HG03342 (cell line): ENCODE measurements around the gene WNT3.
"Not testable (repeated sequence)": the region's sequence is repeated elsewhere in the genome, so short reads cannot be mapped to it uniquely, and the experiment has no call there.

Experiments used
- ATAC-seq: cut with Tn5 transposase; IDR thresholded peaks from one replicate; pipeline ENCODE4 v1.9.1; 2021; ENCODE audit warnings: mild to moderate bottlenecking, moderate library complexity; ENCODE audit not compliant: unreplicated experiment

The WNT3 gene

GRCh38 chr17:46766493-46767491 is 51.7 kb downstream of the WNT3 start:
- no peak for ATAC-seq

DNA sequence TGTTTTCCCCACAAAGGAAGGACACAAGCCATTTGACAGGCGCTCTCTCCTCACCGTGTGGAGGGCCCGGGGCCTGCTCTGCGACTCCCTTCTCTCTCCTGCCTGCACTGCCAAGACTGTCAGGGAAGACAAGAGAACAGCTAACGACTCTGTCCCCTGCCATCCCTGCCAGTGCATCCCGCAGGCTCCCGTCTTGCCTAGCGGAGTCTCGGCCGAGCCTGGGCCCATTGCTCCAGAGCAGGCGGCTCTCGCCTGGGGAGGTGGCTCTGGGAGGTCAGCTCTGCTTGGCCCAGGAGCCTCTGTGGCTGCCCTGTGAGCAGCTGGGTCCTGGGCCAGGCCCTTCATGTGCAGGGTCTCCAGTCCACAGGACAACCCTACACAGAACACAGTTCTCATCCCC is 53.0 kb downstream of the WNT3 start:
- no peak for ATAC-seq

- no peak for ATAC-seq
These were observed 53.6 kb downstream of the WNT3 start for GRCh38 chr17:46764709-46765401.

DNA sequence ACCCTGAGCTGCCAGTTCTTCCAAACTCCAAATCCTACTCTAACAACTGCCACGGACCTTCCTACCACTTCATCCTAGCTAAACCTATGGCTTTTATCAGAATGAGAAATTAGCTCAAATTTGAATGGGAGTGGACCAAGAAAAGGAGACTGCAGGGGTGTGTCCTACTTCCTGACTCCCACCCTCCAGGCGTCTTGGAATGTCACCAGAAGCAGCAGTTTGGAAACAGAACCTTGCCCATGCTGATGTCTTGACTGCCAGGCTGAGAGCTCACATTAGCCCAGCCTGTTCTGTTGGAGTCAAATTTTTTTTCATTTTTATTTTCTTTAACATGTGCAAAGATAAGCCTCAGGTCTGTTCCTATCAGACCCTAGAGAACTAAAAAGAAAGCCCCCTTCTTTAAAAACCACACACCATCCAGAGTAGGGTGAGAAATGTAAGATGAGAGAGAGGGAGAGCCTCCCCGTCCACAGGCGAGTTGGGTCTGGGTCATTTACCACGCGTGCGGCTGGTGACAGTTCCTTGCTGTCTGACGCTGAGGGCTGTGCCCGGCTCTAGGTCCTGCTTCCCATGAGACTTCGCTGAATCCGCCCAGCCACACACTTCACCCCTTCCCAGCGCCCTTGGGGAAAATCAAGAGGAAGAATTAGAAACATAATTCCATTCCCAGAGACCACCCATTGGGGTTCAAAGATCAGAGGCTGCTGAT is 54.3 kb downstream of the WNT3 start:
- no peak for ATAC-seq

GRCh38 chr17:46763416-46763815 is 55.1 kb downstream of the WNT3 start:
- no peak for ATAC-seq

- no peak for ATAC-seq
These were observed 59.4 kb downstream of the WNT3 start for GRCh38 chr17:46759141-46759540.

DNA sequence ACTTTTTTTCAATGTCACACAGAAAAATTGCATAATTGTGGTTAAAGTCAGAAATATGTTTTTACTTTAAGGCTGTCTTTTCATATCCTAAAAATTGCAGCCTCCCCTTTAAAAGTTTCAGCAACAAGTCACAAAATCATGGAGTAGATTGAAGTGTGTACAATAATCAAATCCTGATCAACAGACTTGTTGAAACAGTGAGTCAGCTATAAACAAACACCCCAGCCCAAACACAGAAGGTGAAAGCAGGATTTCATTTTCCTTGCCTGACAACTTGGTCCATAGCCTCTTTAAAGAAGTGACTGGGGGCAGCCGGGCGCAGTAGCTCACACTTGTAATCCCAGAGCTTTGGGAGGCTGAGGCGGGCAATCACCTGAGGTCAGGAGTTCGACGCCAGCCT is 59.9 kb downstream of the WNT3 start:
- ATAC-seq = no peak

DNA sequence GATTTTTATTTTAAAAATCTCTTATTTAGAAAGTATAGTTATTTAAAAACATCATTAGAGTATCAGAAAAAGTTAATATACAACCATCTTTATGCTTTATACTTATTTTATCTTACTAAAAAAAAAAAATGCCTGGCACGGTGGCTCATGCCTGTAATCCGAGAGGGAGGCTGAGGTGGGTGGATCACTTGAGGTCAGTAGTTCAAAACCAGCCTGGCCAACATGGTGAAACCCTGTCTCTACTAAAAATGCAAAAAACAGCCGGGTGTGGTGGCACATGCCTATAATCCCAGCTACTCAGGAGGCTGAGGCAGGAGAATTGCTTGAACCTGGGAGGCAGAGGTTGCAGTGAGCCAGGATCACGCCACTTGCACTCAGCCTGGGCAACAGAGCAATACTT is 60.9 kb downstream of the WNT3 start:
- not testable (repeated sequence) for ATAC-seq

GRCh38 chr17:46756861-46757260 is 61.6 kb downstream of the WNT3 start:
- ATAC-seq = no peak

DNA sequence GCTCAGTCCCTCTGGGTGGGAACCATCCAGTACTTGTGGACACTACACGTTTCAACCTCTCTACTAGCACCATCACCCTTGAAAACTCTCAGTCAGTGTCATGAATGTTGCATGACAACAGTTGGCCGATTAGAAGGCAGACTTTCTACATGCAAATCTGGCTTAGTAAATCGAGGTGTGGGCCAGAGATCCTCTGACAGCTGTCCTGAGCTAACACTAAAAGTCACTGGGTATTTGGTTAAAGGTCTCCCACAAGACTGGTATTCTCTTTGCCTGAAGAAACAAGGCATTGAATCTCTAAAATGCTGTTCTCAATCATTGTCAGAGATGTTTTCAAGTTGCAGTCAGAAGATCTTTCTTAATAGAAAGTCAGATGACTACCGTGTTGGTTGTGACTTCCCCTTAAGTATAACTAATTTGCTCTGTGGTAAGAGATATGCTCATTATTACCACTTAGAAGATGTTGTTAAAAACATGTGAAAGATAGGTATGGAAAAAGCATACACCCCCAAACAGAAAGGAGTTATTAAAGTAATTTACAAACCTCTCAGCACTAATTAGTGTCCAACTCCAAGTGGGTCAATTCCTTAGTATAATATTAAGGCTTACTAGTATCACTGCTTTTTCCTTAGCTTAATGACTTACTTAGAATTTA is 62.3 kb downstream of the WNT3 start:
- no peak for ATAC-seq

DNA sequence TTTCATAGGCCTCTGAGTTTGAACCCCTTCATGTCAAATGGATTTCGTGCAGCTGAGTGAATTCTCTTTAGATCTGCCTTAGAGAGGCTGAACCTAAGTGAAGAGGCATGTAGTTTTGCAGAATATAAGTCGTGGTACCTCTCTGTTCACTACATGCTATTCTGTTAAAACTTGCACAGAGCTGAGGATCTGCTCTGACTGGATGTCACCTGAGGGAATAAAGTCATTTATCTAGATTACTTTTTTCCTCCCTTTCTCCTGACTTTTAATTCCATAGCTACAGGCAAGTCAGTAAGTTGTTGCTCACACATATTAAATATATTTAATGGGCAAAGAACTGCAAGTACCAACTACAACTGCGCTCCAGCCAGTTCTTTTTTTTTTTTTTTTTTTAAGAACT is 64.7 kb downstream of the WNT3 start:
- no peak for ATAC-seq

GRCh38 chr17:46751425-46751824 is 67.1 kb downstream of the WNT3 start:
- no peak for ATAC-seq

DNA sequence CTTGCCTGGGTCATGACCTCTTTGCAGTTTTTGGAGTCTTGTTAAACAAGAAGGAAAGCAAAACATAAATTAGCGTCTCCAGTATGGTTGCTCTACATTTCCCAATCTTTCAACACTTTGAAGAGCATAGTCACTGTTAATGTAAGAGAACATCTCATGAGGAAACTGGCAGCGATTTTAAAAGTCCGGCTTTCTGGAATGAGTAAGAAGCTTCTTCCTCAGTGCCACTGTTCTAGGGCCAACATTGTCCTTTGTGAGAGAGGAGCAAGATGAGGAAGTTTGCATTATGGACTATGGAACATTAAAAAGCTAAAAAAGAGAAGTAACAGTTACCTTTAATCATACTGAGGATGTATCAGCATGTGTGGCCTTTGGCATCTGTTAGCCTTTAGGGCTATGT is 73.1 kb downstream of the WNT3 start:
- no peak for ATAC-seq

DNA sequence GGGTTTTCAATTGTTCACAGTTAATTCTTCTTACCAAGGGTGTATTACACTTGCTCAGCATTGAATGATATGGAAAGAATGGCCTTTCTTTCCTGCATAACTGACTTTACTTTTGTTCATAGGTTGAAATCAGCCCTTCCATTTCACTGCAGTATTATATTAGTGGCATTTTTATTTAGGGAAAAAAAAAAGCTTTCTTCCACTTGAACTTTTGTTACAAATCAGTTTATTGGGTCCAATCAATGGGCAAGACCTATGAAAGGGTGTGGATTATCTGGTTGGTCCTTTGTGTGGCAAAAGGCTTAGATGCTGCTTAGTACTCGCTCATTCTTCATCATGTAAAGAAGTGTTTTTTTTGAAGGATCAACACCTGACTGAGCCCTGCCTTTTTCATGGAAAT is 74.1 kb downstream of the WNT3 start:
- ATAC-seq = no peak

DNA sequence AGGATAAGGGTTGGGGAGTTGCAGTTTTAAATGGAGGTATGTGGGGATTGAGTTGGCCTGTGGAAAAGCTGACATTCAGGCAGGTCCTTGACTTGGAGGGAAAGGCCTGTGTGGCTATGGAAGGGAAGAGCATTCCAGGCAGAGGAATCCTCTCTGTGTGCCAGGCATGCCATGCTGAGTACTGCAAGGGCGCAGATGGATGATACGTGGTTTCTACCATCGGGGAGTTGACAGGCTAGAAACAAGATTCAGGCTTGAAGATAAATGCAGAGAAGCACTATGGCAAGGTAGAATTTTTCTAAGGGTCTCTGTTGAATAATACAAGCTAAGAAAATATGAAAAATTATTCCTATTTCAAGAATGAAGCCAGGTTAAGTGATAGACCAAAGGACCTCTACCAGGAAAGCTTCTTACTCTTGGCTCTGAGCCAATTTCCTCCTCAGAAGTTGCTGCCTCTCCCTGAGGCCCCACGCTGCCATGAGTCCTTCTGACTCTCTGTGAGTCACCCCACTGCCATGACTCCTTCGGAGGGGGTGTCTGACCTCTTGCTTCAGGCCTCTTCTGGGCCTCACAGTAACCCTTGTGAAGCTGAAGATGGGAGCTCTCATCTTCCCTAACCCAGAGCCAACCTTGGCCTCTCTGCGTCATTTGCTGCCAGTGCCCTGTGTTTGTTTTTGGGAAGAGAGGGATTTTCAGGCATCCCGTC is 75.8 kb downstream of the WNT3 start:
- no peak for ATAC-seq

DNA sequence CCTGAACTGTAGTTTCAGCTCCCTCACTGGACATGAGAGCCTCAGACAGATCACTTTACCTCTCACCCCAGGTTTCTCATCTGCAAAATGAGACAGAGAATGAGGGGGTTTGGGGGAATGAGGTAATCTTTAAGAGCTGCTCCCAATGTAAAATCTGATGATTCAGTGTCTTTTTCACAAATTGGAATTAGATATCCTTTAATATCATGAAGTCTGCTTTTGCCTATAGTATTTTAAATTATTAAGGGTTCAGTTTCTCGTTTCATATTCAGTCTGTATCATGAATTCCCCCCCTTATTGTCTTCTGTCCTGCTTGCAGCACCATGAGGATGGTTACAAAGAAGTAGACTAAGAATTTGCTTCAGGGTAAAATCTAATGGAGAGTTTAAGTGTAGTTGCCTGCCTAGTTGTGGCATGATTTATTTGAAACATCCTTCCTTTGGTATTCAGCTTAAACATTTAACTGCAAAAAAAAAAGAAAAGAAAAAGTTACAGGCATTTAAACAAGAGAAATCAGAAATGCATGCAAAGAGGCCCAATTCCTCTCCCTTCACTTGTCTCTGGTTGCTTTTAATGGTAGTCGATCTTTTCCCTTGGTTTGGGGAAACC is 77.3 kb downstream of the WNT3 start:
- no peak for ATAC-seq

DNA sequence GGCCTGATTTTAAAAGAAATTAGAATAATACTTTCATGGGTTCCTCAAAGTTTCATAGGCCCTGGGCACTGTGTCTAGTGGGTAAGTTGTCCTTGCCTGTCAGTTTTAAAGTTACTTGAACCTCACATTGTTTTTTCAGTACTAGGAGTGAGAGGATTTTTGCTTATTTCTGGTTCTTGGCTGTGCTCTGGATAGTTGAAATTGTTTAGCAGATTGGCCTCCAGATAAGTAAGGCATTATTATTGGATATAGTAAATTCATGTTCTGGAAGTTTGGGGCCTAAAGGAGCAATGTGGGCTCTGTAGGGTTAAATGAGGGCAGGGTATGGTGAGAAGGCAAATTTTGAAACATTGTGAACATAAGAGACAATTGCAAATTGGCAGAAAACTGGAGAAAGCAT is 78.5 kb downstream of the WNT3 start:
- no peak for ATAC-seq

- no peak for ATAC-seq
These were observed 79.9 kb downstream of the WNT3 start for GRCh38 chr17:46738544-46738943.

DNA sequence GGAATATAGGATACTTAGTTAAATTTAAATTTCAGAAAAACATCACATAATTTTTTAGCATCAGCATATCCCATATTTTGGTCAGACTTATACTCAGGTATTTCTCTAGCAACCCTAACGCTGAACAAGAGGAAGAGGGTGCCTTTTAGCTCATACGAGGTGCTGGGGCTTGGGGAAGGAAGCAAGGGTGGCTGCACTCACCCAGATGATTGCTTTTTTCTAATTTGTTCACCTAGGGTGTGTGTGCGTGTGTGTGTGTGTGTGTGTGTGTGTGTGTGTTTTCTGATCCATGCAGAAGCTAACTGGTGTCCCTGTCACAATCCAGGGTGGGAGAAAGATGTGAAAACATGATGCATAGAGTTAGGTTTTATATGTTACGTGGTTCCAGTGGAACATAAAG is 81.2 kb downstream of the WNT3 start:
- no peak for ATAC-seq

GRCh38 chr17:46736100-46736499 is 82.4 kb downstream of the WNT3 start:
- ATAC-seq = no peak
